ENCODE results near the gene MAPK10.

Gene MAPK10

GRCh38 chr4:86272669-86273068 lies 87.2 kb downstream of the MAPK10 start:
- no peak for DNase-seq

GRCh38 chr4:86271057-86271456 lies 88.8 kb downstream of the MAPK10 start:
- DNase-seq, result no peak

- DNase-seq, result no peak
These were observed 90.5 kb downstream of the MAPK10 start for GRCh38 chr4:86269354-86269753.

- DNase-seq, result no peak
These were observed 95.6 kb downstream of the MAPK10 start for GRCh38 chr4:86264241-86264640.

GRCh38 chr4:86261636-86262035 lies 98.2 kb downstream of the MAPK10 start:
- no peak for DNase-seq

GRCh38 chr4:86256086-86256485 lies 103.8 kb downstream of the MAPK10 start:
- no peak for DNase-seq

GRCh38 chr4:86250619-86251018 lies 109.2 kb downstream of the MAPK10 start:
- DNase-seq, result no peak

- DNase-seq, result no peak
These were observed 109.8 kb downstream of the MAPK10 start for GRCh38 chr4:86250006-86250405.

GRCh38 chr4:86249074-86249473 lies 110.8 kb downstream of the MAPK10 start:
- no peak for DNase-seq

- DNase-seq, result no peak
These were observed 111.9 kb downstream of the MAPK10 start for GRCh38 chr4:86247906-86248305.

- DNase-seq, result no peak
These were observed 112.5 kb downstream of the MAPK10 start for GRCh38 chr4:86247320-86247719.

GRCh38 chr4:86243750-86244149 lies 116.1 kb downstream of the MAPK10 start:
- DNase-seq, result no peak

GRCh38 chr4:86242677-86243076 lies 117.2 kb downstream of the MAPK10 start:
- no peak for DNase-seq

- DNase-seq, result no peak
These were observed 124.3 kb downstream of the MAPK10 start for GRCh38 chr4:86235549-86235948.

- DNase-seq, result no peak
These were observed 126.2 kb downstream of the MAPK10 start for GRCh38 chr4:86233681-86234080.

- no peak for DNase-seq
These were observed 126.8 kb downstream of the MAPK10 start for GRCh38 chr4:86233090-86233489.

GRCh38 chr4:86223472-86223871 lies 136.4 kb downstream of the MAPK10 start:
- no peak for DNase-seq

GRCh38 chr4:86221002-86221401 lies 138.9 kb downstream of the MAPK10 start:
- no peak for DNase-seq

- DNase-seq, result no peak
These were observed 139.7 kb downstream of the MAPK10 start for GRCh38 chr4:86220121-86220520.

GRCh38 chr4:86218746-86219473 lies 140.9 kb downstream of the MAPK10 start:
- DNase-seq, result no peak

GRCh38 chr4:86203176-86203575 lies 156.7 kb downstream of the MAPK10 start:
- DNase-seq, result no peak

- DNase-seq, result no peak
These were observed 174.2 kb downstream of the MAPK10 start for GRCh38 chr4:86185659-86186058.

- DNase-seq, result no peak
These were observed 175.0 kb downstream of the MAPK10 start for GRCh38 chr4:86184901-86185285.

- no peak for DNase-seq
These were observed 175.5 kb downstream of the MAPK10 start for GRCh38 chr4:86184216-86184900.

- no peak for DNase-seq
These were observed 178.3 kb downstream of the MAPK10 start for GRCh38 chr4:86181585-86181984.
